ENCODE measurements around the gene KPTN. TPM values are rescaled to one million over a fixed set of nuclear protein-coding genes. Genes with fewer than 3 reads are reported as not detected.

Gene KPTN
- total RNA-seq, 1 experiment from 2014 or later: 19.7 TPM

DNA sequence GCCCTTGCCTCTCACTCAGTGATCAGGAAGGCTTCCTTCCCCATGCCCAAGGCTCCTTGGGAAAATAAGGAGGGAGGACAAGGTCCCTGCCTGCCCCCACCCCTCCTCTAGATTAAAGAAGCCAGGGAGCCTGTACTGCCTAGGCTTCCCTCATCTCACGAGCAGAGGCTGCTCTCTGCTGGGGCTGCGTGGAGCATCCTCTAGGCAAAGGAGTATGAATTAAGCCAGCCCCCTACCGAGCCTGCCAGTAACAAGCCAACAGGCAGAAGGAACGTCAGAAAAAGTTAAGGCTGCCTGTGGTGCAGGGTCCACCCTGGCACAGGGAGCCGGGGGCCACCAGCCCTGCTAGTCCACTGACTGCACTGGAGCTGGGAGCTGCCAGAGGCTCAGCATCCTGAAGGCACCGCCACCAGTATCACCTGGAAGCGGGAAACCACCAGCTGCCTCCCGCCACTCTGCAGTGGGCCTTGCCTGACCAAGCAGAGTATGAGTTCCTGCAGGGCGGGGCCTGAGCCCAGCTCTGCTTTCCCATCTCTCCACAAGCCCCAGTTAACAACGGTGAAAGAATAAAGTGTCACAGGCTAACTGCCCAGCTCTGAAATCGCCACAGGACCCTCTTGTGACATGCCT lies 24.0 kb upstream of the KPTN start:
- intact Hi-C loops (cut with micrococcal nuclease; ENCODE audit: unreplicated experiment): no loop called here
- no TSS peak for BruUV-seq (replicated peaks)
- Mint-ChIP-seq H3K27ac (ENCODE audit: unreplicated experiment) (no peak overlapping the region), H3K4me3 (ENCODE audit: unreplicated experiment) (no peak overlapping the region), H3K36me3 (ENCODE audit: insufficient read depth, unreplicated experiment) (peaks cover 58% of the 10 kb centered on the region), H3K27me3 (ENCODE audit: insufficient read depth, unreplicated experiment) (no peaks in the 10 kb centered on the region), H3K4me1 (ENCODE audit: low read depth, unreplicated experiment) (peaks cover 15% of the 10 kb centered on the region), H3K9me3 (ENCODE audit: unreplicated experiment) (no peaks in the 10 kb centered on the region)
- no peak for TF ChIP-seq CTCF (IDR thresholded peaks at IDR 0.05; ENCODE audit: insufficient read depth in 1 of 2, low read depth in 1 of 2, low read length in 1 of 2, severe bottlenecking in 1 of 2, unreplicated experiment in 1 of 2)
- no peaks in the 10 kb centered on the region for H3K9me3 ChIP-seq
- ChIA-PET POLR2A (no interaction called here), CTCF (no interaction called here)
- H3K36me3 ChIP-seq (ENCODE audit: control insufficient read depth, insufficient read depth, low read length): no peaks in the 10 kb centered on the region
- H3K4me1 ChIP-seq: peaks cover 17% of the 10 kb centered on the region
- no peak overlapping the region for H3K4me3 ChIP-seq (ENCODE audit: low read depth, low read length)
- DNase-seq: no peak
- H3K27me3 ChIP-seq (replicated peaks; ENCODE audit: control insufficient read depth, insufficient read depth, low read length): no peaks in the 10 kb centered on the region

DNA sequence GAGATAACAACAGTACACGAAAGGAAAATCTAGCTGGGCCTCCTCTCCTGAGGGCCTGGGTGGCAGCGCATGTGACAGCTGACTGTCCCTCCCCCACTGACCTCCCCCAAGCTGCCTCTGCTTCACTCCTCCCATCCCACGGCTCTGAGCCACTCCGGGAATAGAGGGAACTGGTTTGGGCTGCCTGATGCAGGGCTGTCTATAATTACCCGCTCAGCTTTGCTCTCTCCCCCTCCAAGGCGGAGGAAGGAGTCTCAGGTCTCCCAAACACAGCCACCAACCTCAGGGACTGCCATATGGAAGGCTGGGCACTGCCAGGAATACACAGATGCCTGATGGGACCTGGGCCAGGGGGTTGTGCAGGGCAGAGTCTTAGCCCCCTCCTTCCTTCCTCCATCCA lies 23.0 kb upstream of the KPTN start:
- H3K9me3 ChIP-seq: no peaks in the 10 kb centered on the region
- TF ChIP-seq CTCF (IDR thresholded peaks at IDR 0.05; ENCODE audit: insufficient read depth in 1 of 2, low read depth in 1 of 2, low read length in 1 of 2, severe bottlenecking in 1 of 2, unreplicated experiment in 1 of 2): no peak
- POLR2A ChIA-PET: no interaction called here
- peaks cover 7% of the 10 kb centered on the region for H3K4me1 ChIP-seq
- CTCF ChIA-PET: no interaction called here
- Mint-ChIP-seq H3K4me1 (ENCODE audit: low read depth, unreplicated experiment) (peaks cover 5% of the 10 kb centered on the region), H3K9me3 (ENCODE audit: unreplicated experiment) (no peaks in the 10 kb centered on the region), H3K36me3 (ENCODE audit: insufficient read depth, unreplicated experiment) (peaks cover 58% of the 10 kb centered on the region), H3K4me3 (ENCODE audit: unreplicated experiment) (no peak overlapping the region), H3K27me3 (ENCODE audit: insufficient read depth, unreplicated experiment) (no peaks in the 10 kb centered on the region), H3K27ac (ENCODE audit: unreplicated experiment) (no peak overlapping the region)
- H3K27me3 ChIP-seq (replicated peaks; ENCODE audit: control insufficient read depth, insufficient read depth, low read length): no peaks in the 10 kb centered on the region
- no peak overlapping the region for H3K4me3 ChIP-seq (ENCODE audit: low read depth, low read length)
- no TSS peak for BruUV-seq (replicated peaks)
- DNase-seq: no peak
- H3K36me3 ChIP-seq (ENCODE audit: control insufficient read depth, insufficient read depth, low read length): no peaks in the 10 kb centered on the region
- intact Hi-C loops (cut with micrococcal nuclease; ENCODE audit: unreplicated experiment): no loop called here

DNA sequence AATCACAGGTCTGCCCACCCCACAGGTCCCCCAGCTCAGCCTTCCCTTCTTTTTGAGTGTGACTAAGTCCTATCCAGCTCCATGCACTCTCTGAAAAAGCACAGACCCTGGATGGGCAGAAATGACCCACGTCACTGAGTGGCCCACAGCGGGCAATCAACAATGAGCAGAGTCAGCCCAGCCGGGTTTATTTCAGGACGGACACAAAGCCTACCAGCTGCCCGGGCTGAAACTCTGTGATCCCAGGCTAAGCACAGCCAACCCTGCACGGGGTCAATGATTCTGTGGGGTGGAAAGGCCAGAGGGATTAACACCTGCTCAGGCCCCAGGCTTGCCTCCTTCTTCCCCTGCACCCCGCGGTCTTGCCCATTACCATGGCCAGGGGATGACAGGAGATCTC lies 22.4 kb upstream of the KPTN start:
- peaks cover 2% of the 10 kb centered on the region; the same call in 1 of the 2 replicates for H3K4me1 ChIP-seq
- BruUV-seq (replicated peaks): no TSS peak
- H3K4me3 Mint-ChIP-seq (ENCODE audit: unreplicated experiment): no peak overlapping the region
- H3K4me3 ChIP-seq (ENCODE audit: low read depth, low read length): no peak overlapping the region
- H3K27ac Mint-ChIP-seq (ENCODE audit: unreplicated experiment): no peak overlapping the region
- no peaks in the 10 kb centered on the region for H3K4me1 Mint-ChIP-seq (ENCODE audit: low read depth, unreplicated experiment)
- no peaks in the 10 kb centered on the region for H3K9me3 ChIP-seq
- POLR2A ChIA-PET: no interaction called here
- no peaks in the 10 kb centered on the region for H3K36me3 ChIP-seq (ENCODE audit: control insufficient read depth, insufficient read depth, low read length)
- H3K27me3 ChIP-seq (replicated peaks; ENCODE audit: control insufficient read depth, insufficient read depth, low read length): no peaks in the 10 kb centered on the region
- intact Hi-C loops (cut with micrococcal nuclease; ENCODE audit: unreplicated experiment): no loop called here
- H3K9me3 Mint-ChIP-seq (ENCODE audit: unreplicated experiment): no peaks in the 10 kb centered on the region
- no peaks in the 10 kb centered on the region for H3K27me3 Mint-ChIP-seq (ENCODE audit: insufficient read depth, unreplicated experiment)
- no peak for DNase-seq
- H3K36me3 Mint-ChIP-seq (ENCODE audit: insufficient read depth, unreplicated experiment): peaks cover 57% of the 10 kb centered on the region
- CTCF ChIA-PET: interaction anchor here (0.6 kb wide), 1 partner anchor 9 kb away, joined by 3 read pairs; the partner anchor contains the start of gene NAPA
- TF ChIP-seq CTCF (IDR thresholded peaks at IDR 0.05; ENCODE audit: insufficient read depth in 1 of 2, low read depth in 1 of 2, low read length in 1 of 2, severe bottlenecking in 1 of 2, unreplicated experiment in 1 of 2): no peak
